DOHH2 (cell line): ENCODE measurements around the gene GRK1.

Experiments
- H3F3A ChIP-seq: fragments of 200-600 bp; sonication (generic), shearing (Covaris generic); 2 replicates; pipeline ENCODE4 v1.6.0; 2016; ENCODE audit warnings: antibody characterized with exemption, mild to moderate bottlenecking; ENCODE audit not compliant: control insufficient read depth, insufficient read depth
- H3K27ac ChIP-seq: fragments of 200-600 bp; sonication (generic); 2 replicates; pipeline ENCODE4 v1.5.1; 2014; ENCODE audit warnings: low read depth, mild to moderate bottlenecking, low read length, moderate library complexity
- H3K27me3 ChIP-seq: fragments of 200-600 bp; sonication (generic); 2 replicates; pipeline ENCODE4 v1.6.1; 2014; ENCODE audit warnings: mild to moderate bottlenecking, low read length, mixed read lengths; ENCODE audit not compliant: control insufficient read depth
- H3K36me3 ChIP-seq: fragments of 200-600 bp; sonication (generic); 2 replicates; pipeline ENCODE4 v1.6.1; 2014; ENCODE audit warnings: mild to moderate bottlenecking, low read length, moderate library complexity, mixed read lengths; ENCODE audit not compliant: control insufficient read depth
- H3K4me1 ChIP-seq: fragments of 200-600 bp; sonication (generic); 2 replicates; pipeline ENCODE4 v1.6.1; 2014; ENCODE audit warnings: mild to moderate bottlenecking, low read length, mixed read lengths; ENCODE audit not compliant: control insufficient read depth
- H3K4me2 ChIP-seq: fragments of 200-600 bp; sonication (generic); 2 replicates; pipeline ENCODE4 v1.6.0; 2014; ENCODE audit warnings: mild to moderate bottlenecking, low read length, moderate library complexity
- H3K4me3 ChIP-seq: fragments of 200-600 bp; sonication (generic); 2 replicates; pipeline ENCODE4 v1.5.1; 2014; ENCODE audit warnings: mild to moderate bottlenecking, low read length, mixed read lengths
- H3K79me2 ChIP-seq: fragments of 200-600 bp; sonication (generic); 2 replicates; pipeline ENCODE4 v1.6.1; 2014; ENCODE audit warnings: mild to moderate bottlenecking, low read length, mixed read lengths; ENCODE audit not compliant: control insufficient read depth
- H3K9me2 ChIP-seq: fragments of 200-600 bp; sonication (generic); replicated peaks from 2 replicates; pipeline ENCODE4 v1.6.1; 2014; ENCODE audit warnings: mild to moderate bottlenecking, low read length, mixed read lengths; ENCODE audit not compliant: control insufficient read depth
- H3K9me3 ChIP-seq: fragments of 200-600 bp; sonication (generic); 2 replicates; pipeline ENCODE4 v1.6.1; 2014; ENCODE audit warnings: antibody characterized with exemption, low read length, mixed read lengths; ENCODE audit not compliant: control insufficient read depth, insufficient read depth
- H4K20me1 ChIP-seq: fragments of 200-600 bp; sonication (generic); 2 replicates; pipeline ENCODE4 v1.6.0; 2014; ENCODE audit warnings: low read depth, mild to moderate bottlenecking, antibody characterized with exemption, low read length, moderate library complexity; ENCODE audit not compliant: control insufficient read depth, insufficient read depth
- EZH2phosphoT487 ChIP-seq: fragments of 200-600 bp; sonication (generic); IDR thresholded peaks from 2 replicates; pipeline ENCODE4 v1.6.1; 2017; ENCODE audit warnings: borderline replicate concordance, mild to moderate bottlenecking, antibody characterized with exemption, low read length, moderate library complexity, mixed read lengths
- TF ChIP-seq, protein P1 (sequence below): fragments of 200-600 bp; sonication (generic); IDR thresholded peaks from one replicate; pipeline ENCODE4 v1.5.1; 2014; ENCODE audit warnings: antibody characterized with exemption, mild to moderate bottlenecking, low read depth, low read length; ENCODE audit not compliant: poor library complexity, severe bottlenecking

The GRK1 gene

DNA sequence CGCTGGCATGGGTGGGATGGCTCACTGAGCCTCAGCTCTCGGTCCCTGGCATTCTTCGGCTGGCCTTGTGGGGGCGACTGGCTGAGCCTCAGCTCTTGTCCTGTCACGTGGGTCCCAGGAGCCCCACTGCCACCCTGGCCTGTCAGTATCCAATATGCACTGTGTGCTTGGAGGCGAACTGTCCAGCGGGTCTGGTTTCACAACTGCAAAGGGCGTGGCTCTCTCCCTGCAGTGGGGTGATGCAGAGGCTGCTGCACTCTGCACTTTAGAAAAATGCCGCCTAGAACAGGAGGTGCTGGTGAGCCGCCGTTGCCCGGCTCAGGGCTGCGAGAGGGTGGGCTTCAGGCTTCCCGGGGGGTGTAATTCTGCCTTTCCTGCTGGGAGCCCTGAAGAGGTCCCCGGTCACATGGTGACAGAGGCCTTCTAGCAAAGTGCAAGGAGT, 75.0 kb downstream of the GRK1 start:
- no peak overlapping the region for H3K4me2 ChIP-seq

DNA sequence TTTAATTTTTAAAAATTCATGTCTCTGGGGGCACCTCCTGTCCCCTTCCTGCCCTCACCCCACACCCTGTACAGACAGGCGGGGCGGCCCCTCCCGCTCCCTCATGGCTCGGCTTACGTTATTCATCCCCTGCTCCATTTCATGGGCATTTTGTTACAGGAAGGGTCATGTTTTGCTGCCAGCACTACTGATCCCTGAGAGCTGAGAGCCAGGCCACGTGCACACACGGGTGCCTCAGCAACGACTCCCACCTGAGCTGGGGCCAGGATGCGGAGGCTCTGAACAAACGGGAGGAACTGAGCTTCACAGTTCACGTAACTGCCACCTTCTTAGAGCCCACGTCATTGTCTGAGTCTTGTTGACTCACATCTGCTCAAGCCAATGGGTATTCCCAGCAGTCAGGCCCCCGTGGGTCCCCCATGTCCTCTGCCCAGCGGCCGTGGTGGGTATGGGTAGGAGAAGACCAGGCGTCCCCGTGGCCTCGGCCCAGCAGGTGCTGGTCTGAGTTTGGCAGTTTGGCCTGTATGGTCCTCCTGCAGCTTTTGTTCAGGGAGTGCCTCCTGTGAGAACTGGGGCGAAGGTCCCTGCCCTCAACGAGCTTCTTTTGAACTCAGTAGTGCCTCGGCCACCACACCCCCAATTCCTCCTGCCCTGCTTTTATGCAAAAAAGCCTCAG, 75.6 kb downstream of the GRK1 start:
- Histone ChIP-seq H3K9me2 (no peaks in the 10 kb centered on the region), H3K4me3 (no peak overlapping the region), H3K4me2 (no peak overlapping the region), H4K20me1 (no peaks in the 10 kb centered on the region), H3K27me3 (no peaks in the 10 kb centered on the region), H3F3A (no peaks in the 10 kb centered on the region), H3K9me3 (no peaks in the 10 kb centered on the region), H3K79me2 (no peaks in the 10 kb centered on the region), H3K27ac (no peak overlapping the region), H3K36me3 (no peaks in the 10 kb centered on the region), H3K4me1 (no peaks in the 10 kb centered on the region)
- no peak for TF ChIP-seq EZH2phosphoT487
- TF ChIP-seq, protein P1, sequence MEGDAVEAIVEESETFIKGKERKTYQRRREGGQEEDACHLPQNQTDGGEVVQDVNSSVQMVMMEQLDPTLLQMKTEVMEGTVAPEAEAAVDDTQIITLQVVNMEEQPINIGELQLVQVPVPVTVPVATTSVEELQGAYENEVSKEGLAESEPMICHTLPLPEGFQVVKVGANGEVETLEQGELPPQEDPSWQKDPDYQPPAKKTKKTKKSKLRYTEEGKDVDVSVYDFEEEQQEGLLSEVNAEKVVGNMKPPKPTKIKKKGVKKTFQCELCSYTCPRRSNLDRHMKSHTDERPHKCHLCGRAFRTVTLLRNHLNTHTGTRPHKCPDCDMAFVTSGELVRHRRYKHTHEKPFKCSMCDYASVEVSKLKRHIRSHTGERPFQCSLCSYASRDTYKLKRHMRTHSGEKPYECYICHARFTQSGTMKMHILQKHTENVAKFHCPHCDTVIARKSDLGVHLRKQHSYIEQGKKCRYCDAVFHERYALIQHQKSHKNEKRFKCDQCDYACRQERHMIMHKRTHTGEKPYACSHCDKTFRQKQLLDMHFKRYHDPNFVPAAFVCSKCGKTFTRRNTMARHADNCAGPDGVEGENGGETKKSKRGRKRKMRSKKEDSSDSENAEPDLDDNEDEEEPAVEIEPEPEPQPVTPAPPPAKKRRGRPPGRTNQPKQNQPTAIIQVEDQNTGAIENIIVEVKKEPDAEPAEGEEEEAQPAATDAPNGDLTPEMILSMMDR, result no peak

More for the DNA sequence above, 75.0 kb downstream of the GRK1 start:
- Histone ChIP-seq H3K4me3 (no peak overlapping the region), H3K36me3 (no peaks in the 10 kb centered on the region), H3K9me2 (no peaks in the 10 kb centered on the region), H4K20me1 (no peaks in the 10 kb centered on the region), H3K27ac (no peak overlapping the region), H3K27me3 (no peaks in the 10 kb centered on the region), H3F3A (no peaks in the 10 kb centered on the region), H3K9me3 (no peaks in the 10 kb centered on the region), H3K4me1 (no peaks in the 10 kb centered on the region), H3K79me2 (no peaks in the 10 kb centered on the region)
- TF ChIP-seq, protein P1, result peak; percentile 22
- no peak for TF ChIP-seq EZH2phosphoT487

DNA sequence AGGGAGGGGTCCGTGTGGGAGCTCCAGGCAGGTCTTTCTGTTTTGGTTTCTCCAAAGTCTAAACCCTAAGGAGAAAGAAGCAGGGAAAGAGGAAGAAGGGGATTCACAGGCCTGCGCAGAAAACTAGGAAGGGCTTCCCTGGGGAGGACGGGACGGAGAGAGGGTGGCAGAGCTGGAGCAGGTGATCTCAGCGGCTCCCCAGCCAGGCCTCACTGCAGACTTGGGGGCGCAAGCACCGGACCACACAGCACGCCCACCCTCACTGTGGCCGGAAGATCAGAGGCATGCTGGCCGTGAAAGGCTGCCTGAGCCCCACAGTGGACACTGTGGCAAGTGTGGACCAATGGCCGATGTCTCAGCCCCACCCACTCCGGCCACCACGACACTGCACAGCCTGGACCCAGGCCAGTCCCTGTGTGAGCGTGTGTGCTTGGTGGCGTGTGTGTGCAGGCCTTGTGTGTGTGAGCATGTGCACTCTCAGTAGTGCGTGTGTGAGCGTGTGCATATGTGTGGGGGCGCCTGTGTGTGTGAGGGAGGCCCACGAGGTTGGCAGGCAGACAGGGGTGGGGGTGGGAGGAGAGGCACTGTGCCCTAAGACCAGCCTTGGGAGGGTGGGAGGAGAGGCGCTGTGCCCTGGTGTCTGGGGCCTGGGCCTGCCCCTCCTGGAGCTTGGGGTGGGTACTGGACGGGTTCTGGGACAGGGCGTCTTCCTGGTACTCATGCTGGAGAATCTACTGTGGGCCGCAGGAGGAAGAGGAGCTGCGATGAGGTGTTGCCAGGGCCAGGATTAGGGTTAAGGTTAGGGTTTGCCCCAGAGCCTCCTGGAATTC, 76.6 kb downstream of the GRK1 start:
- no peaks in the 10 kb centered on the region for H3K9me2 ChIP-seq
- TF ChIP-seq, protein P1, result no peak
- TF ChIP-seq EZH2phosphoT487, result no peak
- H3K4me3 ChIP-seq, result no peak overlapping the region
- no peaks in the 10 kb centered on the region for H3K4me1 ChIP-seq
- H3K27ac ChIP-seq, result no peak overlapping the region
- no peak overlapping the region for H3K4me2 ChIP-seq
- no peaks in the 10 kb centered on the region for H3K27me3 ChIP-seq
- no peaks in the 10 kb centered on the region for H3K79me2 ChIP-seq
- no peaks in the 10 kb centered on the region for H3K36me3 ChIP-seq
- H3F3A ChIP-seq, result no peaks in the 10 kb centered on the region
- no peaks in the 10 kb centered on the region for H4K20me1 ChIP-seq
- no peaks in the 10 kb centered on the region for H3K9me3 ChIP-seq
